Trophoblast cell (in vitro differentiated cells and primary cell): ENCODE results near the gene TGFBR1.

Source experiments
- DNase-seq, 2 donors: peaks; one replicate each; pipeline ENCODE4 v3.0.0-alpha.2; 2016
- H2AFZ ChIP-seq: 2 replicates; pipeline ENCODE4 v1.6.1; 2013; ENCODE audit warnings: low read length, moderate library complexity, mild to moderate bottlenecking; ENCODE audit not compliant: insufficient read depth, poor library complexity
- H2AK5ac ChIP-seq: 2 replicates; pipeline ENCODE4 v1.6.1; 2013; ENCODE audit warnings: mild to moderate bottlenecking, low read length
- H2BK120ac ChIP-seq: 2 replicates; pipeline ENCODE4 v1.6.1; 2013; ENCODE audit warnings: low read length, mild to moderate bottlenecking, moderate library complexity; ENCODE audit not compliant: insufficient read depth, poor library complexity
- H2BK12ac ChIP-seq: 2 replicates; pipeline ENCODE4 v1.6.1; 2013; ENCODE audit warnings: mild to moderate bottlenecking, low read length, moderate library complexity
- H2BK5ac ChIP-seq: 2 replicates; pipeline ENCODE4 v1.6.1; 2013; ENCODE audit warnings: low read length, low read depth, moderate library complexity, mild to moderate bottlenecking; ENCODE audit not compliant: poor library complexity
- H3K14ac ChIP-seq: 2 replicates; pipeline ENCODE4 v1.6.1; 2013; ENCODE audit warnings: mild to moderate bottlenecking, low read length
- H3K18ac ChIP-seq: 2 replicates; pipeline ENCODE4 v1.6.1; 2013; ENCODE audit warnings: mild to moderate bottlenecking, low read length
- H3K23ac ChIP-seq: 2 replicates; pipeline ENCODE4 v1.6.1; 2013; ENCODE audit warnings: low read length
- H3K27ac ChIP-seq: 2 replicates; pipeline ENCODE4 v1.5.1; 2013; ENCODE audit warnings: low read depth, mild to moderate bottlenecking, inconsistent platforms, low read length, moderate library complexity
- H3K27me3 ChIP-seq: 2 replicates; pipeline ENCODE4 v1.6.1; 2013; ENCODE audit warnings: inconsistent platforms, mild to moderate bottlenecking, low read length, moderate library complexity; ENCODE audit not compliant: insufficient read depth
- H3K36me3 ChIP-seq, 2 experiments: 1 replicate in 1 of 2; 2 replicates in 1 of 2; pipeline ENCODE4 v1.6.1; 2013; ENCODE audit warnings: low read length in 2 of 2, mild to moderate bottlenecking in 2 of 2, moderate library complexity in 1 of 2; ENCODE audit not compliant: insufficient read depth in 2 of 2, control insufficient read depth in 1 of 2
- H3K4ac ChIP-seq: 2 replicates; pipeline ENCODE4 v1.6.1; 2013; ENCODE audit warnings: low read depth, mild to moderate bottlenecking, low read length, moderate library complexity
- H3K4me1 ChIP-seq, 2 experiments: 1 replicate in 1 of 2; 2 replicates in 1 of 2; pipeline ENCODE4 v1.6.1; 2013; ENCODE audit warnings: low read length in 2 of 2, mild to moderate bottlenecking in 2 of 2, moderate library complexity in 1 of 2; ENCODE audit not compliant: insufficient read depth in 2 of 2, control insufficient read depth in 1 of 2
- H3K4me2 ChIP-seq: 2 replicates; pipeline ENCODE4 v1.6.1; 2013; ENCODE audit warnings: inconsistent platforms, mild to moderate bottlenecking, low read length, moderate library complexity
- H3K4me3 ChIP-seq: 2 replicates; pipeline ENCODE4 v1.5.1; 2013; ENCODE audit warnings: mild to moderate bottlenecking, low read depth, low read length, inconsistent platforms
- H3K79me1 ChIP-seq: one replicate; pipeline ENCODE4 v1.6.1; 2013; ENCODE audit warnings: low read length
- H3K79me2 ChIP-seq: 2 replicates; pipeline ENCODE4 v1.6.1; 2013; ENCODE audit warnings: low read length, mild to moderate bottlenecking; ENCODE audit not compliant: control insufficient read depth, insufficient read depth, poor library complexity
- H3K9ac ChIP-seq: 2 replicates; pipeline ENCODE4 v1.6.1; 2013; ENCODE audit warnings: mild to moderate bottlenecking, low read length
- H3K9me3 ChIP-seq: 2 replicates; pipeline ENCODE4 v1.6.1; 2013; ENCODE audit warnings: low read depth, mild to moderate bottlenecking, control low read depth, inconsistent platforms, low read length; ENCODE audit not compliant: insufficient read depth
- H4K12ac ChIP-seq: 2 replicates; pipeline ENCODE4 v1.6.1; 2013; ENCODE audit warnings: low read depth, mild to moderate bottlenecking, low read length, moderate library complexity
- H4K8ac ChIP-seq: 2 replicates; pipeline ENCODE4 v1.6.1; 2013; ENCODE audit warnings: low read depth, mild to moderate bottlenecking, low read length, moderate library complexity
- H4K91ac ChIP-seq: one replicate; pipeline ENCODE4 v1.6.1; 2013; ENCODE audit warnings: low read depth, mild to moderate bottlenecking, low read length, moderate library complexity
- WGBS: extraction: QIAGEN DNeasy Blood & Tissue Kit; methylation state at CpG from one replicate; pipeline ENCODE4 v1.1.7; 2013; ENCODE audit warnings: missing lambda C conversion rate; ENCODE audit not compliant: insufficient read length, insufficient coverage; ENCODE audit errors: extremely low coverage; 5-methylcytosine and 5-hydroxymethylcytosine counted together

The TGFBR1 gene

GRCh38 chr9:99133145-99133544 lies 28.2 kb downstream of the TGFBR1 start:
- WGBS: no CpG with 5 or more reads among the region's 2 CpGs
- no peaks in the 10 kb centered on the region for H3K27me3 ChIP-seq

GRCh38 chr9:99134893-99135341 lies 30.0 kb downstream of the TGFBR1 start:
- Histone ChIP-seq H4K8ac (no peak overlapping the region), H3K14ac (no peak overlapping the region), H3K4me2 (no peak overlapping the region), H2AK5ac (no peak overlapping the region), H3K4ac (no peak overlapping the region), H3K4me3 (no peak overlapping the region), H2BK5ac (no peak overlapping the region), H3K18ac (no peak overlapping the region), H2BK12ac (no peak overlapping the region), H3K79me2 (no peaks in the 10 kb centered on the region), H3K9ac (no peak overlapping the region), H2AFZ (no peak overlapping the region), H4K12ac (no peak overlapping the region), H3K27ac (no peak overlapping the region), H4K91ac (no peak overlapping the region), H3K4me1 (no peaks in the 10 kb centered on the region), H3K36me3 (peaks cover 4 to 10% of the 10 kb centered on the region in 2 experiments), H2BK120ac (no peak overlapping the region), H3K9me3 (no peaks in the 10 kb centered on the region), H3K27me3 (no peaks in the 10 kb centered on the region), H3K23ac (no peak overlapping the region), H3K79me1 (no peaks in the 10 kb centered on the region)
- DNase-seq: no peak

More at GRCh38 chr9:99133145-99133544, 28.2 kb downstream of the TGFBR1 start:
- DNase-seq: no peak
- no peaks in the 10 kb centered on the region for H3K79me2 ChIP-seq
- no peak overlapping the region for H3K9ac ChIP-seq
- no peak overlapping the region for H2BK5ac ChIP-seq
- H3K79me1 ChIP-seq: no peaks in the 10 kb centered on the region
- H3K14ac ChIP-seq: no peak overlapping the region
- no peak overlapping the region for H3K27ac ChIP-seq
- no peak overlapping the region for H4K8ac ChIP-seq
- H4K12ac ChIP-seq: no peak overlapping the region
- H3K4ac ChIP-seq: no peak overlapping the region
- H2AK5ac ChIP-seq: no peak overlapping the region
- no peaks in the 10 kb centered on the region for H3K9me3 ChIP-seq
- H2BK120ac ChIP-seq: no peak overlapping the region
- no peak overlapping the region for H2AFZ ChIP-seq
- H3K4me3 ChIP-seq: no peak overlapping the region
- H3K4me2 ChIP-seq: no peak overlapping the region
- H3K36me3 ChIP-seq: peaks cover 5 to 10% of the 10 kb centered on the region in 2 experiments
- no peaks in the 10 kb centered on the region for H3K4me1 ChIP-seq
- no peak overlapping the region for H2BK12ac ChIP-seq
- no peak overlapping the region for H3K18ac ChIP-seq
- no peak overlapping the region for H3K23ac ChIP-seq
- H4K91ac ChIP-seq: no peak overlapping the region

- no peaks in the 10 kb centered on the region for H3K4me1 ChIP-seq
- WGBS: no CpG with 5 or more reads among the region's 4 CpGs
- no peak overlapping the region for H4K91ac ChIP-seq
- no peak overlapping the region for H2AFZ ChIP-seq
- H2AK5ac ChIP-seq: no peak overlapping the region
- no peak overlapping the region for H3K23ac ChIP-seq
- H2BK120ac ChIP-seq: no peak overlapping the region
- no peak overlapping the region for H4K8ac ChIP-seq
- no peak overlapping the region for H3K9ac ChIP-seq
- H2BK5ac ChIP-seq: no peak overlapping the region
- no peaks in the 10 kb centered on the region for H3K9me3 ChIP-seq
- H3K18ac ChIP-seq: no peak overlapping the region
- H3K14ac ChIP-seq: no peak overlapping the region
- DNase-seq: no peak
- H2BK12ac ChIP-seq: no peak overlapping the region
- peaks cover 2 to 7% of the 10 kb centered on the region in 2 experiments for H3K36me3 ChIP-seq
- H3K4me3 ChIP-seq: no peak overlapping the region
- no peaks in the 10 kb centered on the region for H3K79me2 ChIP-seq
- H4K12ac ChIP-seq: no peak overlapping the region
- no peak overlapping the region for H3K27ac ChIP-seq
- no peaks in the 10 kb centered on the region for H3K79me1 ChIP-seq
- H3K4me2 ChIP-seq: no peak overlapping the region
- no peak overlapping the region for H3K4ac ChIP-seq
- no peaks in the 10 kb centered on the region for H3K27me3 ChIP-seq
Measured at GRCh38 chr9:99135456-99135855, 30.5 kb downstream of the TGFBR1 start.

GRCh38 chr9:99137225-99137624 lies 32.3 kb downstream of the TGFBR1 start:
- H2AK5ac ChIP-seq: no peak overlapping the region
- no CpG with 5 or more reads among the region's 3 CpGs for WGBS
- no peak overlapping the region for H3K27ac ChIP-seq
- H2BK5ac ChIP-seq: no peak overlapping the region
- no peak overlapping the region for H4K91ac ChIP-seq
- no peak overlapping the region for H3K4me3 ChIP-seq
- H4K12ac ChIP-seq: no peak overlapping the region
- no peak overlapping the region for H2BK120ac ChIP-seq
- DNase-seq: no peak
- H3K23ac ChIP-seq: no peak overlapping the region
- H3K4ac ChIP-seq: no peak overlapping the region
- no peak overlapping the region for H4K8ac ChIP-seq
- no peak overlapping the region for H2AFZ ChIP-seq
- no peak overlapping the region for H3K18ac ChIP-seq
- no peak overlapping the region for H3K9ac ChIP-seq
- no peaks in the 10 kb centered on the region for H3K27me3 ChIP-seq
- H3K4me1 ChIP-seq: no peaks in the 10 kb centered on the region
- peaks cover 2 to 5% of the 10 kb centered on the region in 2 experiments for H3K36me3 ChIP-seq
- no peaks in the 10 kb centered on the region for H3K79me1 ChIP-seq
- no peaks in the 10 kb centered on the region for H3K9me3 ChIP-seq
- no peak overlapping the region for H2BK12ac ChIP-seq
- no peaks in the 10 kb centered on the region for H3K79me2 ChIP-seq
- no peak overlapping the region for H3K4me2 ChIP-seq
- H3K14ac ChIP-seq: no peak overlapping the region
